Keratinocyte (primary cell): ENCODE measurements around the gene GIMAP8. TPM values are rescaled to one million over a fixed set of nuclear protein-coding genes. Genes with fewer than 3 reads are reported as not detected.
"Not testable (repeated sequence)": the region's sequence is repeated elsewhere in the genome, so short reads cannot be mapped to it uniquely, and the experiment has no call there.

Experiments used
- DNase-seq: peaks from one replicate; pipeline ENCODE4 v3.0.0-alpha.2; 2011; ENCODE audit warnings: low read depth, missing footprints, low spot score
- FAIRE-seq: peaks from 2 replicates; lab custom pipeline; 2011; peaks lifted over from hg19 to GRCh38; lab: Jason Lieb, UNC
- H2AFZ ChIP-seq: 2 replicates; pipeline ENCODE4 v1.6.0; 2012; ENCODE audit warnings: low read length, control low read depth, inconsistent platforms; ENCODE audit not compliant: control insufficient read depth
- H3K27ac ChIP-seq: 2 replicates; pipeline ENCODE4 v1.5.1; 2011; ENCODE audit warnings: low read length; ENCODE audit not compliant: control insufficient read depth, insufficient read depth
- H3K27me3 ChIP-seq: 3 replicates; pipeline ENCODE4 v1.6.0; 2011; ENCODE audit warnings: low read length; ENCODE audit not compliant: control insufficient read depth, insufficient read depth; ENCODE audit errors: extremely low read depth
- H3K36me3 ChIP-seq, 2 experiments: 2 replicates in 1 of 2; 3 replicates in 1 of 2; pipeline ENCODE4 v1.5.1; 2011; ENCODE audit warnings: low read length in 2 of 2, mild to moderate bottlenecking in 1 of 2; ENCODE audit not compliant: control insufficient read depth in 2 of 2, insufficient read depth in 2 of 2; ENCODE audit errors: extremely low read depth in 1 of 2
- H3K4me1 ChIP-seq: 3 replicates; pipeline ENCODE4 v1.5.1; 2011; ENCODE audit warnings: low read length; ENCODE audit not compliant: control insufficient read depth, insufficient read depth; ENCODE audit errors: extremely low read depth
- H3K4me2 ChIP-seq: 3 replicates; pipeline ENCODE4 v1.6.0; 2011; ENCODE audit warnings: low read depth, low read length; ENCODE audit not compliant: control insufficient read depth, insufficient read depth; ENCODE audit errors: extremely low read depth
- H3K4me3 ChIP-seq, 3 experiments: fragments of 200-600 bp in 1 of 3; sonication (generic) in 1 of 3; 2 replicates in 2 of 3; 3 replicates in 1 of 3; pipeline ENCODE4 v1.5.1; 2011 to 2016; ENCODE audit warnings: low read length in 3 of 3, mild to moderate bottlenecking in 3 of 3, control low read depth in 2 of 3, inconsistent platforms in 1 of 3, low read depth in 1 of 3, mixed read lengths in 1 of 3, mixed run types in 1 of 3, moderate library complexity in 1 of 3; ENCODE audit not compliant: control insufficient read depth in 2 of 3, insufficient read depth in 2 of 3; ENCODE audit errors: extremely low read depth in 1 of 3
- H3K79me2 ChIP-seq: 2 replicates; pipeline ENCODE4 v1.6.0; 2012; ENCODE audit warnings: low read length; ENCODE audit not compliant: control insufficient read depth, insufficient read depth
- H3K9ac ChIP-seq: 3 replicates; pipeline ENCODE4 v1.6.0; 2011; ENCODE audit warnings: low read length; ENCODE audit not compliant: control insufficient read depth, insufficient read depth; ENCODE audit errors: extremely low read depth
- H3K9me1 ChIP-seq: 3 replicates; pipeline ENCODE4 v1.6.0; 2011; ENCODE audit warnings: low read length; ENCODE audit not compliant: control insufficient read depth, insufficient read depth; ENCODE audit errors: extremely low read depth
- H3K9me3 ChIP-seq: 2 replicates; pipeline ENCODE4 v1.5.1; 2012; ENCODE audit warnings: low read depth, low read length; ENCODE audit not compliant: control insufficient read depth
- H4K20me1 ChIP-seq: 3 replicates; pipeline ENCODE4 v1.6.0; 2011; ENCODE audit warnings: low read length; ENCODE audit not compliant: control insufficient read depth, insufficient read depth; ENCODE audit errors: extremely low read depth
- EZH2 ChIP-seq: IDR thresholded peaks from one replicate; pipeline ENCODE4 v1.6.1; 2012; ENCODE audit warnings: inconsistent platforms, mild to moderate bottlenecking, low read length, moderate library complexity
- dilution Hi-C: fragments of 300-500 bp; cut with MboI; formaldehyde crosslinking; loops from one replicate; pipeline ENCODE4 v1.7.0; 2020; ENCODE audit warnings: low sequenced_read_pairs; ENCODE audit not compliant: extremely low pct_ligation_motif_present
- polyA plus RNA-seq, 5 experiments: library from polyadenylated mRNA; depleted of rRNA in 3 of 5; stranded (reverse) in 3 of 5; stranded (forward) in 1 of 5; unstranded in 1 of 5; fragments of >200 nt; gene quantifications; 1 replicate in 1 of 5; 2 replicates in 3 of 5; 3 replicates in 1 of 5; pipeline versions ENCODE4 v1.2.1 to v1.2.3, GENCODE V29; 2011 to 2012; ENCODE audit warnings: missing spikeins in 2 of 5, low read depth in 1 of 5, low replicate concordance in 1 of 5
- TF ChIP-seq, protein P1 (sequence below), 3 experiments: IDR thresholded peaks in 1 of 3; conservative IDR thresholded peaks in 1 of 3; optimal IDR thresholded peaks in 1 of 3; 2 replicates in 2 of 3; 3 replicates in 1 of 3; pipeline versions ENCODE3 to v1.5.1; 2011; ENCODE audit warnings: low read length in 3 of 3, mild to moderate bottlenecking in 3 of 3, moderate library complexity in 2 of 3, control low read depth in 1 of 3, inconsistent platforms in 1 of 3; ENCODE audit not compliant: insufficient read depth in 2 of 3; ENCODE audit errors: extremely low read depth in 1 of 3

Gene GIMAP8
- polyA plus RNA-seq, 1 donor (not counting 4 experiments of a cell fraction or from before 2014, with no cell fraction given): 0.26 TPM

DNA sequence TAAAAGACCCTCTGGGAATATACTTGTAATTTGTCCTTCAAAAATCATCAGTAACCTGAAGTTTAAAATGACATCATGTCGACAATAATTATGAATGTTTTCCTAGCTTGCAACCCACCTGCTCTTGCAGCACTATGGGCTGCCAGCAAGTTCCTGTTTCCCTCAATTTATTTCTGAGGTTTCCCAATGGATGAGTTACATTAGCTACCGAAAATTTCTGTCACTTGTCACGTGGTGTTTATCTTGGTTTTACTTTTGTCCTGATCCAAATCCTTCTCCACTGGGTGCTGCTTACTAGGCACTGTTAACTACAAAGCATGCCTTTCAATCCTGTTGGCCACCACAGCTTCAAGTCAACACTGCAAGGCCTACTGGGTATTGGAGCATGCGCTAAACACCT is 31.5 kb downstream of the GIMAP8 start:
- Histone ChIP-seq H3K27ac (no peak overlapping the region), H3K79me2 (no peaks in the 10 kb centered on the region), H3K4me2 (no peak overlapping the region), H3K27me3 (no peaks in the 10 kb centered on the region), H3K36me3 (no peaks in the 10 kb centered on the region), H3K4me3 (no peak overlapping the region), H3K4me1 (peaks cover 18% of the 10 kb centered on the region), H2AFZ (no peak overlapping the region), H3K9ac (no peak overlapping the region), H3K9me1 (no peaks in the 10 kb centered on the region), H4K20me1 (no peaks in the 10 kb centered on the region), H3K9me3 (no peaks in the 10 kb centered on the region)
- DNase-seq (no peak), FAIRE-seq (no peak)
- no peak for TF ChIP-seq EZH2
- TF ChIP-seq, protein P1, sequence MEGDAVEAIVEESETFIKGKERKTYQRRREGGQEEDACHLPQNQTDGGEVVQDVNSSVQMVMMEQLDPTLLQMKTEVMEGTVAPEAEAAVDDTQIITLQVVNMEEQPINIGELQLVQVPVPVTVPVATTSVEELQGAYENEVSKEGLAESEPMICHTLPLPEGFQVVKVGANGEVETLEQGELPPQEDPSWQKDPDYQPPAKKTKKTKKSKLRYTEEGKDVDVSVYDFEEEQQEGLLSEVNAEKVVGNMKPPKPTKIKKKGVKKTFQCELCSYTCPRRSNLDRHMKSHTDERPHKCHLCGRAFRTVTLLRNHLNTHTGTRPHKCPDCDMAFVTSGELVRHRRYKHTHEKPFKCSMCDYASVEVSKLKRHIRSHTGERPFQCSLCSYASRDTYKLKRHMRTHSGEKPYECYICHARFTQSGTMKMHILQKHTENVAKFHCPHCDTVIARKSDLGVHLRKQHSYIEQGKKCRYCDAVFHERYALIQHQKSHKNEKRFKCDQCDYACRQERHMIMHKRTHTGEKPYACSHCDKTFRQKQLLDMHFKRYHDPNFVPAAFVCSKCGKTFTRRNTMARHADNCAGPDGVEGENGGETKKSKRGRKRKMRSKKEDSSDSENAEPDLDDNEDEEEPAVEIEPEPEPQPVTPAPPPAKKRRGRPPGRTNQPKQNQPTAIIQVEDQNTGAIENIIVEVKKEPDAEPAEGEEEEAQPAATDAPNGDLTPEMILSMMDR (optimal IDR thresholded peaks at IDR 0.05 in 1 of 3, IDR thresholded peaks at IDR 0.05 in 1 of 3, conservative IDR thresholded peaks at IDR 0.05 in 1 of 3; ENCODE audit: extremely low read depth in 1 of 3, insufficient read depth in 2 of 3, low read length in 3 of 3): no peak
- dilution Hi-C loops: no loop called here

GRCh38 chr7:150483514-150483913 is 33.1 kb downstream of the GIMAP8 start:
- H3K9me3 ChIP-seq, H3K4me3 ChIP-seq, H3K9ac ChIP-seq, H3K27me3 ChIP-seq, H3K9me1 ChIP-seq, H3K4me2 ChIP-seq, H2AFZ ChIP-seq, H3K36me3 ChIP-seq, dilution Hi-C loops, H3K79me2 ChIP-seq, H4K20me1 ChIP-seq, DNase-seq, H3K27ac ChIP-seq: not testable (repeated sequence)
- FAIRE-seq: peak; percentile 36
- peaks cover 16% of the 10 kb centered on the region for H3K4me1 ChIP-seq

DNA sequence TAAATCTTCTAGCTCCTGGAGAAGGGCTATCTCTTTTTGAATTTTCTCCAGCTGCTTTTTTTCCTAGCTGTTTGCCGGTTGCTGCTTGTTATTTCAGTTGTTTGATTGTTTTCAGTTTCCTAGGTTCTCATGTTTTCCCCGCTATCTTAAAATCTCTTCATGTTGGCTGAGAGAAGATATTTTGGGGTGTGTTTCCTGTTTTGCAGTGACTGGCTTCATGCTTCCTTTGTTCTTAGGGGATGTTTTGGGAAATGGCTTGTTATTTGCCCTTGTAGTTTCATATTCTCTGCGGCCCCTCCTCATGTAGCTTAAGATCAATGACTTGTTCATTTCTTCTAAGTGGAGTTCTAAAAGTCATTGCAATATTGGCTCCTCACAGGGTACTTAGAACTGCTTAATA is 33.6 kb downstream of the GIMAP8 start:
- peak; percentile 34 for FAIRE-seq
- H3K9me3 ChIP-seq: not testable (repeated sequence)

More for the DNA sequence above, 33.6 kb downstream of the GIMAP8 start:
- H3K4me3 ChIP-seq, H4K20me1 ChIP-seq, dilution Hi-C loops, H3K79me2 ChIP-seq, H2AFZ ChIP-seq, H3K4me2 ChIP-seq, DNase-seq, H3K27ac ChIP-seq, H3K36me3 ChIP-seq, H3K27me3 ChIP-seq, H3K9ac ChIP-seq, H3K9me1 ChIP-seq: not testable (repeated sequence)
- peaks cover 10% of the 10 kb centered on the region for H3K4me1 ChIP-seq
